GM18520 (cell line): ENCODE measurements around the gene TLR6.

ENCODE experiments used
- ATAC-seq: cut with Tn5 transposase; IDR thresholded peaks from one replicate; pipeline ENCODE4 v1.9.1; 2021; ENCODE audit not compliant: unreplicated experiment

The TLR6 gene

GRCh38 chr4:38856524-38857337, at the start of gene TLR6:
Gene TLR6 (minus strand): TSS chr4:38856817. CDS start chr4:38829473, 27,344 bp downstream.
- ATAC-seq, result peak; percentile 39

- ATAC-seq, result no peak
These were observed 49.2 kb upstream of the TLR6 start for GRCh38 chr4:38905652-38906385.

GRCh38 chr4:38904682-38905081, 48.1 kb upstream of the TLR6 start:
- ATAC-seq, result no peak

GRCh38 chr4:38904090-38904666, 47.6 kb upstream of the TLR6 start:
- ATAC-seq, result no peak

GRCh38 chr4:38902695-38903094, 46.1 kb upstream of the TLR6 start:
- peak; percentile 40 for ATAC-seq

- no peak for ATAC-seq
These were observed 45.6 kb upstream of the TLR6 start for GRCh38 chr4:38902221-38902620.

- ATAC-seq, result no peak
These were observed 41.6 kb upstream of the TLR6 start for GRCh38 chr4:38898245-38898644.

- no peak for ATAC-seq
These were observed 40.3 kb upstream of the TLR6 start for GRCh38 chr4:38896940-38897339.

GRCh38 chr4:38894322-38894982, 37.8 kb upstream of the TLR6 start:
- ATAC-seq, result no peak

- no peak for ATAC-seq
These were observed 34.7 kb upstream of the TLR6 start for GRCh38 chr4:38891051-38891983.

GRCh38 chr4:38889143-38889542, 32.5 kb upstream of the TLR6 start:
- peak; percentile 52 for ATAC-seq

- no peak for ATAC-seq
These were observed 27.6 kb upstream of the TLR6 start for GRCh38 chr4:38884254-38884653.

GRCh38 chr4:38876636-38877035, 20.0 kb upstream of the TLR6 start:
- no peak for ATAC-seq

GRCh38 chr4:38873290-38873944, 16.8 kb upstream of the TLR6 start:
- ATAC-seq, result no peak

- ATAC-seq, result no peak
These were observed 16.0 kb upstream of the TLR6 start for GRCh38 chr4:38872620-38873019.

GRCh38 chr4:38871593-38871992, 15.0 kb upstream of the TLR6 start:
- ATAC-seq, result no peak

GRCh38 chr4:38870098-38870808, 13.6 kb upstream of the TLR6 start:
- no peak for ATAC-seq

- no peak for ATAC-seq
These were observed 12.9 kb upstream of the TLR6 start for GRCh38 chr4:38869511-38869910.
